NCI-H2029 treated with DMSO at 0.1 percent for 48 hours (cell line): Measurements from ENCODE around the gene TEX53.

Experiments
- DNase-seq: peaks from one replicate; lab custom pipeline; 2025; lab: John Stamatoyannopoulos, UW

TEX53 gene

GRCh38 chr9:114680259-114681001 is 22.8 kb upstream of the TEX53 start:
- DNase-seq: no peak

GRCh38 chr9:114678795-114679194 is 21.2 kb upstream of the TEX53 start:
- DNase-seq: no peak

GRCh38 chr9:114678130-114678529 is 20.5 kb upstream of the TEX53 start:
- DNase-seq: no peak

DNA sequence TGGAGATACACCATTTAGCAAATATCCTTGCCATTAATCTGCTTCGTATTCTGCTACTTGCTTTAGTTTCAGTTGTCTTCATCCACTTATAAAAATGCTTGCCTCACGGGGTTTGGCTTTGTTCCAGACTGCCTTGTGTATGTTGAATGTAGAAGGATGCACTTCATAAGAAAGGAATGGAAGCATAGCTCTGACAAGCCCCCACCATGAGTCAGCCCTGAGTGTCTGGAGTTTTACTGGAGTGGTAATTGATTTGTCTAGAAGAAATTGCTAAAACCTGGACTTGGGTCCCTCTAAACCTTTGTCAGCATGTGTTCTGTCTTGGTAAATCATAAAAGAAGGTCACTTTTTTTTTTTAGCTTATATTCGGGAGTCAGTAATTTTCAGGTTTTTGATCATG is 19.8 kb upstream of the TEX53 start:
- peak; percentile 79 for DNase-seq

- DNase-seq: no peak
These were observed 19.3 kb upstream of the TEX53 start for GRCh38 chr9:114676901-114677300.

DNA sequence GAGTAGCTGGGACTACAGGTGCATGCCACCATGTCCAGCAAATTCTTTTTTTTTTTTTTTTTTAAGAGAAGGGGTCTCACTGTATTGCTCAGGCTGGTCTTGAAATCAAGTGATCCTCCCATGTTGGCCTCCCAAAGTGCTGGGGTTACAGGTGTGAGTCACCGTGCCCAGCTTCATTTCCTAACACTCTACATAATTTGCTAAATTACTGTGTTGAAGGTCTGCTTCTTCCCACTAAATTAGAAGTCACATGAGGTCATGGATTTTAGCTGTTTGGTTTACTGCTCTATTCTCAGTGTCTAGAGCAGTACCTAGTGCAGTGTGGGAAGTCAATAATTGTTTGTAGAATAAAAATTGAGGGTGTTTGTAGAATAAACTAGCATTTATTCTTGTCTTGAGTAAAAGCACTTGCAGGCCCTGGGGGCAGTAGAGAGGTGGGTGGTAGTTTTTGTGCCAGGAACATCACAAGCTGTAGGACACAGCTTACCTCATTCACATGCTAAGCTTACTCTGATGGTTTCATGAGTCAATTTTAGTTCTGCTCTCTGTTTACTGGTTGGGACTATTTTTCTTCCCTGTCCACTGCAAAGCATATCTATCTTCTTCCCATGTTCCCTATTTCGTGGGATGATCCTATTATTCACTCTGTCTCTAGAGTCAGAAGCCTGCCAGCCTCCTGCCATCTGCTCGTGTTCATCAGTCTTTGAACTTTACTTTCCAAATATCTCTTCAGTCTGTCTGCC is 17.4 kb upstream of the TEX53 start:
- no peak for DNase-seq

DNA sequence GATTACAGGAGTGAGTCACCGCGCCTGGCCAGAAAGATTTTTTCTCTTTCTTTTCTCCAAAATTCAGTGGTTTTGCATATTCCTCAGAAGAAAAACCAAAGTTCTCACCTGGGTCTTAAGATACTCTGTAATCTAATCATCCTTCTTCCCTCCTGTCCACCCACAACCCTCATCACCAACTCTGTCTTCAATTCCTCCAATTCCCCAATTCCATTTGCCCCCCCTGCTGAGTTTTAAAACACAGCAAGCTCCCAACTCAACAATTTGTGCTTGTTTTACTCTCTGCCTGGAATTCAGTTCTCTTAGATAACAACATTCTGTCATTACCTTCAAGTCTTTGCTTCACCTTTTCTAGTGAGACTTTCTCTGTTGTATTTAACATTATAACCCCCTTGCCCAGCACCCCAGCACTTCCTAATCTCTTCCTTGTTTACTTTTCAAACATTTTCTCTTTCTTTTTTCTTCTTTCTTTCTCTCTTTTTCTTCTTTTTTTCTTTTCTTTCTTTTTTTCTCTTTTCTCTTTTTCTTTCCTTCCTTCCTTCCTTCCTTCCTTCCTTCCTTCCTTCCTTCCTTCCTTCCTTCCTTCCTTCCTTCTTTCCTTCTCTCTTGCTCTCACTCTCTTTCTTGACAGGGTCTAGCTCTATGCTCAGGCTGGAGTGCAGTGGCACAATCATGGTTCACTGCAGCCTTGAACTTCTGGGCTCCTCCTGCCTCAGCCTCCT is 16.6 kb upstream of the TEX53 start:
- DNase-seq: no peak

GRCh38 chr9:114671605-114672004 is 14.0 kb upstream of the TEX53 start:
- peak; percentile 3 for DNase-seq

GRCh38 chr9:114669961-114670360 is 12.4 kb upstream of the TEX53 start:
- DNase-seq: no peak

- no peak for DNase-seq
These were observed 10.5 kb upstream of the TEX53 start for GRCh38 chr9:114668146-114668545.

DNA sequence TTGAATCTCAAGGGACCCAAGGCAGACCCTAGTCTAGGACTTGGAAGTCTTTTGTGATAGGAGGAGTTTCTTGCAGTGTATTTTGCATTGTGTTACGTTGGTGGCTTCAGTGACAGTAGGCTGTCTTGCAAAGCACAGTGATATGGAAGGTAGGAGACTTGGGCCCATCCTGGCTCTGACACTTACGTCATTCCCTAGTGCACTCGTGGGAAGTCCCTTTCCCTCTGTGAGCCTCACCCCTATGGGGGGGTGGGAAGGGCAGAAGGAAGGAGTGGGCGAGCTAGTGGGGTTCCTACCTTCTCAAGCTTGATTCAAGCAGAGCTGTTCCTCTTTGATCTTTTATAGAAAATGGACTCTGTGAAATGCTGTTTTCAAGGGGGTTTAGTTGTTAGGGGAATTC is 9.2 kb upstream of the TEX53 start:
- DNase-seq: no peak

DNA sequence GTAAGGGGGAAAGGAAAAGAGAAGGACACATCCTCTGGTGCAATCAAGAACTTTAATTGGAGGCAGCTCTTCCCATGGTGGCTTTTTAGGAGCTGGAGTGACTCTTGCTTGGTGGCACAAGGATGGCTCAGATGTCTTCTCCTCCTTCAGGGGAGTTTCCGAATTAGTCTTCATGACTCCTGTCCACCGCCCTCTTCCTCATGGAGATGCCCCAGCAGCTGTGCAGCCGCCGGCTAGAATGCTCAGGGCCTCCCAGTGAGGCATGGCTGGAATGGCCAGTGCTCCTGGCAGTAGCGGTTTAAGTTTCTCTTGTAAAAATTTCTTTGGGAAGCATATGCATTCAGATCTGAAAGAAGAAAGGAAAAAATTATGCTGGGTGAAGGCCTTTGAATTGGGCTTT is 8.8 kb upstream of the TEX53 start:
- DNase-seq: no peak

DNA sequence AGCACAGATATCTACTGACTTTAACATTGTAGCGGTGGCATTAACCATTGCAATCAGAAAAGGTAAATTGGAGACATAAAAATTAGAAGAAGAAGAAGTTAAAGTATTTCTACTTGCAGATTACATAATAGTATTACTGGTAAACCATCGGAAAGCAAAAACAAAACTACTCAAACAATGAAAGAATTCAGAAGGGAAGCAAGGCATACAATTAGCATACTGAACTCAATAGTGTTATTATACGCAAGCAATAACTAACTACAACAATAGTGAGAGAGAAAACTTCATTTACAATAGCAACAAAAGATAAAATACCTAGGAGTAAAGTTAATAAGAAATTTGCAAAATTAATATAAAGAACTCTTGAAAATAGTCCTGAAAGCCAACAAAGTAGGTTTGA is 6.6 kb upstream of the TEX53 start:
- no peak for DNase-seq

DNA sequence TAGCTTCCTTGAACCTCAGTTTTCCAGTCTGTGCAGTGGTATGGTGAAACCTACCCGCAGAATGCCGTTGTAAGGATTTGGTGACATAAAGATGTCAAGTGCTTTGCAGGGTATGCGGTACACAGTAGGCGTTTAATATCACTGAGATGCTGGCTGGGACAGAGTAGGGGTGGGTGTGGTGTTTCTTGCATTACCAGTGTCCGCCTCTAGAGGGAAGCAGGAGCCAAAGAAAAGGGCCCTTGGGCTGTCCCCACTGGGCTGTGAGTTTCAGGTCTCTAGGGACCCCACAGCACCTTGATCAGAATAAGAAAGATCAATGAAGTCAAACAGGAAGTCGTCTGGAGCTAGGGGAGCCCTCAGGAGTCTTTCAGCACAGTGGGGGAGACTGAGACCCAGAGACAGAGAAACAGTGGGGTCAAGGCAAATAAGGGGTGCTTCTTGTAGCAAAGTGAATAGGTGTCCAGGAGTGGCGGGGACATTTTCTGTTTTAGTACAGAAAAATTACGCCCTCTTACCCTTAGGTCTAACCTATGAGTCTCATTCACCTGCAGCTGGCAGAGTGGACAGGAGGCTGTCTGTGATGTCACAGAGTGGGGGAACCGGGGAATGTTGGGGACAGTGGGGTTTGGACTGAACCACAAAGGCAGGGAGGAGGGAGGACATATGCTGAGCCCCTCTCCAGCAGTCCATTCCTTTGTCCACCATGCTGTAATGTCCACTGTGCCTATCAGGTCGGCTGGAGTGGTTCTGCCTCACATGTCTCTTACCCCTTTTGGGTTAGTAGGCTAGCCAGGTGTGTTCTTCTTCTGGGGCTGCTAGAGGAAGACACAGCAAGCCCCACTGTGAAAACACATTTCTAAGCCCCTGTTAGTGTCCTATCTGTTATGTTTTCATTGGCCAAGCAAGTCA is 4.7 kb upstream of the TEX53 start:
- no peak for DNase-seq

DNA sequence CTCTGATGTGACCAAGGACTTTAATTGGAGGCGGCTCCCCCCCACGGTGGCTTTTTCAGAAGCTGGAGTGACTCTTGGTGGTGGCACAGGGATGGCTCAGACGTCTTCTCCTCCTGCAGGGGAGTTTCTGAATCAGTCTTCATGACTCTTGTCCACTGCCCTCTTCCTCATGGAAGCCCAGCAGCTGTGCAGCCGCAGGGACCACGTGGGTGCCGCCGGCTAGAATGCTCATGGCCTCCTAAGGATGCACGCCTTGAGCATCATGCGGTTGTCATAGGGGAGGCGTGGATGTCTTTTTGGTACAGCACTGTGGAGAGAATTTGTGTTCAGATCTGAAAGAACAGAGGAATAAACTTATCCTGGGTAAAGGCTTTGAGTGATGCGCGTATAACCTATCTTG is 1.3 kb downstream of the TEX53 start:
- DNase-seq: no peak

GRCh38 chr9:114655689-114656088 is 1.9 kb downstream of the TEX53 start:
- no peak for DNase-seq

DNA sequence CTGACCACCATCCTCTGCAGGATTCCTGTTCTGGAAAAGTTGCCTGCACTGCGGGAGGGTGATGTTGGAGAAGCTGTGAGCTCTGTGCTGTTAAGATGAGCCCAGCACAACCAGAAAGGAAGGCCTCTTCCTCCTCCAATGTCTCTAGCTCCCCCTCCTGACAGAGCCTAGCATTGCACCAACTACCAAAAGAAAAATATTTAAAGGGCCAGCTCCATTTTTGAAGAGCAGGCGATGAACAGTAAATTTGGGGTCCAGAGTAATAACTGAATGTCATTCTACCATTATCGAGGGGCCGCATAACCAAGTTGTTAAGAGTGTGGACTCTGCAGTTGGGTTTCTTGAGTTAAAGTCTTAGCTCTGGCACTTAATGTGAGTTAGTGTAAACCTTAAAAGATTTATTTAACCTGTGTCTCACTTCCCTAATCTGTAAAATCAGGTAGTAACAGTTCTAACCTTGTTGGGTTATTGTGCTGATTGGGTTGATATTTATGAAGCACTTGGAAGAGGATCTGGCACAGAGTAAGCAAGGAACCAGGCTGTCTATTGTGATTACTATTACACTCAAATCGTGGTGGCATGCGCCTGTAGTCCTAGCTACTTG is 3.9 kb downstream of the TEX53 start:
- peak; percentile 52 for DNase-seq

DNA sequence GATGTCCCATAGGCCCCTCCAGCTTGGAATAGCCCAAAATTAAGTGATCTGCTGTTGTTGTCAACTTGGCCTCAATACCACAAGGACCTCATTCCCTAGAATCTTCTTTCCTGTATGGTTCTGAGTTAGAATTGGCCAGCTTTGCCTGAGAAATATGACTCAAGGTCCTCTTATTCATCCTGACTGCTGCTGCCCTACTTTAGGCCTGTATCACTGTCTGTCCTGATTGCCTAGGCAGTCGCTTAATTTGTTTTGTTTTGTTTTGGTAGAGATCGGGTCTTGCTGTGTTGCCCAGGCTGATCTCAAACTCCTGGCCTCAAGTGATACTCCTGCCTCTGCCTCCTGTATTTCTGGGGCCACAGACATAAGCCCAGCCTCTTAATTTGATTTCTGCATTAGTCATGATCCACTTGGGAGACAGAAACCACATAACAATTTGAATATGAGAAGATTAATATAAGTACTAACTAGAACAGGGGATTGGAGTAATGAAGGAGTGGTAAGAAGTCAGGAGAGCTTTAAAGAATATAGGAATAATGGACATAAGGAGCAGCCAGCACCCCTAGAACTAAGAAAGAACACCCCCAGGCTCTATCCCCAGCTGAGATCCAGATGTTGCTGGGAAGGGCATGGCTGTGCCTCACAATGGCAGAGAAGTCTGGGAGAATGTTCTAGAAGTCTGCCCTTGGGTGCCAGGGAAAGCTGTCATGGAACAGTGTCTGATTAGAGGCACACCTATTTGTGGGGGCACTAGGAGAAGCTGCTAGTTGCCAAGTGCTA is 4.6 kb downstream of the TEX53 start:
- no peak for DNase-seq

- no peak for DNase-seq
These were observed 13.7 kb downstream of the TEX53 start for GRCh38 chr9:114643896-114644295.

GRCh38 chr9:114643001-114643400 is 14.6 kb downstream of the TEX53 start:
- DNase-seq: no peak

DNA sequence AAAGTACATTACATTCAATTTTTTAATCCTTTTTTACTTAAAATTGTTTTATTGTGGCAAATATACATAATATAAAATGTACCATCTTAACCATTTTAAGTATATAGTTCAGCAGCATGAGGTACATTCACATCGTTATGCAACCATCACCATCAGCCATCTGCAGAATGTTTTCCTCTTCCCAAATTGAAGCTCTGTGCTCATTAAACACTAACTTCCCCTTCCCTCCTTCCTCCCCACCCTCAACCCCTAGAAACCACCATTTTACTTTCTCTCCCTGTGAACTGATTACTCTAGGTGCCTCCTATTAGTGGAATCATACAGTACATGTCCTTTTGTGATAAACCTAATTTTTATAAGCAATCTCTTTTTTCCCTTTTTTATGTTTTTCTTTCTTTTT is 15.6 kb downstream of the TEX53 start:
- DNase-seq: no peak
